ENCODE results near the gene CUL7. TPM values are rescaled to one million over a fixed set of nuclear protein-coding genes. Genes with fewer than 3 reads are reported as not detected.
A peak's percentile ranks its signal among the peaks of the same experiment; 100 is the strongest.

CUL7 gene
- total RNA-seq, 4 donors from 2014 or later = 6.4 to 65.1 (median 18.9) TPM

- Histone ChIP-seq H3K9me3 (no peaks in the 10 kb centered on the region), H3K36me3 (no peaks in the 10 kb centered on the region), H3K27me3 (no peaks in the 10 kb centered on the region), H3K4me1 (peaks cover 9 to 11% of the 10 kb centered on the region in 2 donors), H3K27ac (peak within 1 kb of the TSS; percentile 85 to 90), H3K4me3 (peak within 1 kb of the TSS; percentile 88 to 90)
- intact Hi-C loops (cut with DNase I; ENCODE audit: low total_unique reads) = no loop called here
- DNase-seq = peak; percentile 99
- peak; percentile 61 to 81 for TF ChIP-seq POLR2A (IDR thresholded peaks at IDR 0.05)
- TF ChIP-seq, protein P1, sequence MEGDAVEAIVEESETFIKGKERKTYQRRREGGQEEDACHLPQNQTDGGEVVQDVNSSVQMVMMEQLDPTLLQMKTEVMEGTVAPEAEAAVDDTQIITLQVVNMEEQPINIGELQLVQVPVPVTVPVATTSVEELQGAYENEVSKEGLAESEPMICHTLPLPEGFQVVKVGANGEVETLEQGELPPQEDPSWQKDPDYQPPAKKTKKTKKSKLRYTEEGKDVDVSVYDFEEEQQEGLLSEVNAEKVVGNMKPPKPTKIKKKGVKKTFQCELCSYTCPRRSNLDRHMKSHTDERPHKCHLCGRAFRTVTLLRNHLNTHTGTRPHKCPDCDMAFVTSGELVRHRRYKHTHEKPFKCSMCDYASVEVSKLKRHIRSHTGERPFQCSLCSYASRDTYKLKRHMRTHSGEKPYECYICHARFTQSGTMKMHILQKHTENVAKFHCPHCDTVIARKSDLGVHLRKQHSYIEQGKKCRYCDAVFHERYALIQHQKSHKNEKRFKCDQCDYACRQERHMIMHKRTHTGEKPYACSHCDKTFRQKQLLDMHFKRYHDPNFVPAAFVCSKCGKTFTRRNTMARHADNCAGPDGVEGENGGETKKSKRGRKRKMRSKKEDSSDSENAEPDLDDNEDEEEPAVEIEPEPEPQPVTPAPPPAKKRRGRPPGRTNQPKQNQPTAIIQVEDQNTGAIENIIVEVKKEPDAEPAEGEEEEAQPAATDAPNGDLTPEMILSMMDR (IDR thresholded peaks at IDR 0.05) = peak in 1 of 4 experiments; percentile 14
Measured at GRCh38 chr6:43059168-43060033, 5.8 kb upstream of the CUL7 start, which contains the start of the genes KLC4 and MRPL2. TSS of gene KLC4 (plus strand) at chr6:43059631. CDS start at chr6:43061336, 1,705 bp downstream. TSS of gene MRPL2 (minus strand) at chr6:43059434. CDS start at chr6:43059381, 53 bp downstream.

DNA sequence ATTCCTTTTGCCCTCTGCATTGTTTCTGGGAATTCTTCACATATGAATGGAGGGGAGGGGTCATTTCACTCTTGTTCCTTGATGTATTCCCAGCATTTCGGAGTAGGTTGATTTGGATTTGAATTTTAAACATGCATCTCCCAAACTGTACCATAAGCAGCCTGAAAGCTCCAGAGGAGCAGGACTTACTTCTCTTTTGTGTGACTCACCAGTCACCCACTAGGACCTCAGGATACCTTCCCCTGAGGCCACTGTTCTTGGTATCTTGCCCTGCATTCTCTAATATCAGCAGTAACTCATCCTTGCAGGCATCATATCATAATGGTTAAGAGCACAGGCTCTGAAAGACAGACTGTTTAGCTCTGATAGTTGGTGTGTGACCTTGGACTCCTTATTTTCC lies 4.9 kb upstream of the CUL7 start:
- H3K27me3 ChIP-seq = no peaks in the 10 kb centered on the region
- H3K27ac ChIP-seq = peak overlapping the region; percentile 85 to 90
- TF ChIP-seq, protein P1 (IDR thresholded peaks at IDR 0.05) = no peak
- TF ChIP-seq POLR2A (IDR thresholded peaks at IDR 0.05) = no peak
- no peaks in the 10 kb centered on the region for H3K36me3 ChIP-seq
- peak overlapping the region; percentile 88 to 90 for H3K4me3 ChIP-seq
- intact Hi-C loops (cut with DNase I; ENCODE audit: low total_unique reads) = no loop called here
- H3K9me3 ChIP-seq = no peaks in the 10 kb centered on the region
- peaks cover 9 to 14% of the 10 kb centered on the region in 2 donors for H3K4me1 ChIP-seq
- DNase-seq = no peak

GRCh38 chr6:43055966-43056365 lies 2.3 kb upstream of the CUL7 start:
- Histone ChIP-seq H3K4me3 (no peak overlapping the region), H3K36me3 (no peaks in the 10 kb centered on the region), H3K9me3 (no peaks in the 10 kb centered on the region), H3K4me1 (peaks cover 9 to 14% of the 10 kb centered on the region in 2 donors), H3K27ac (no peak overlapping the region), H3K27me3 (no peaks in the 10 kb centered on the region)
- no peak for DNase-seq
- intact Hi-C loops (cut with DNase I; ENCODE audit: low total_unique reads) = no loop called here
- TF ChIP-seq, protein P1 (IDR thresholded peaks at IDR 0.05) = no peak
- no peak for TF ChIP-seq POLR2A (IDR thresholded peaks at IDR 0.05)

GRCh38 chr6:43054206-43054943 lies 724 bp upstream of the CUL7 start:
- H3K4me3 ChIP-seq = peak overlapping the region; percentile 72 to 79
- peaks cover 0 to 14% of the 10 kb centered on the region in 2 donors for H3K4me1 ChIP-seq
- H3K36me3 ChIP-seq = no peaks in the 10 kb centered on the region

More at GRCh38 chr6:43054206-43054943, 724 bp upstream of the CUL7 start:
- TF ChIP-seq, protein P1 (IDR thresholded peaks at IDR 0.05) = no peak
- TF ChIP-seq POLR2A (IDR thresholded peaks at IDR 0.05) = no peak
- intact Hi-C loops (cut with DNase I; ENCODE audit: low total_unique reads) = no loop called here
- DNase-seq = peak; percentile 35 to 43
- H3K27ac ChIP-seq = peak overlapping the region; percentile 92 to 97
- no peaks in the 10 kb centered on the region for H3K9me3 ChIP-seq
- no peaks in the 10 kb centered on the region for H3K27me3 ChIP-seq
